ENCODE data around the gene CLASP1.

Gene CLASP1

DNA sequence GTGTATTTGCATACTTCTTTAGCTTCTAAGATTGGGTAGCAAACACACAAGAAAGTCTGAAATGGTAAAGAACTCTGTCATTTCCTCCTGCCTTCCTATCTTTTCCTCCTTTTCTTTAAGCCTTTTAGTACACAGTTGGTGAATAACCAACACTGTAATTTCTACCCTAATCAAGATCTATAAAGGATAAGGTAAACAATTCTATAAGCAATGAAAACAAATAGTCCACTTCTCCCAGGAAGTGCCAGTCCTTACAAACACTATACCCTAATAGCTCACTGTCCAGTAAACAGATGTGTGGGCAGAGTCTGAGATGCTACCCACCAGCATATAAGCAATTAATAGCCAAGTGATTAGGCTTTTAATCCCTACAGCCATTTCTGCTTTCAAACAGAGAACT, 283.2 kb downstream of the CLASP1 start:
- Histone ChIP-seq H3K27me3 (no peaks in the 10 kb centered on the region), H3K36me3 (peaks cover 35 to 69% (median 52%) of the 10 kb centered on the region in 3 donors), H3K9me3 (no peaks in the 10 kb centered on the region), H3K4me3 (no peak overlapping the region), H3K27ac (no peak overlapping the region), H3K4me1 (peaks cover 0 to 21% (median 9%) of the 10 kb centered on the region in 4 donors)
- TF ChIP-seq, protein P1, sequence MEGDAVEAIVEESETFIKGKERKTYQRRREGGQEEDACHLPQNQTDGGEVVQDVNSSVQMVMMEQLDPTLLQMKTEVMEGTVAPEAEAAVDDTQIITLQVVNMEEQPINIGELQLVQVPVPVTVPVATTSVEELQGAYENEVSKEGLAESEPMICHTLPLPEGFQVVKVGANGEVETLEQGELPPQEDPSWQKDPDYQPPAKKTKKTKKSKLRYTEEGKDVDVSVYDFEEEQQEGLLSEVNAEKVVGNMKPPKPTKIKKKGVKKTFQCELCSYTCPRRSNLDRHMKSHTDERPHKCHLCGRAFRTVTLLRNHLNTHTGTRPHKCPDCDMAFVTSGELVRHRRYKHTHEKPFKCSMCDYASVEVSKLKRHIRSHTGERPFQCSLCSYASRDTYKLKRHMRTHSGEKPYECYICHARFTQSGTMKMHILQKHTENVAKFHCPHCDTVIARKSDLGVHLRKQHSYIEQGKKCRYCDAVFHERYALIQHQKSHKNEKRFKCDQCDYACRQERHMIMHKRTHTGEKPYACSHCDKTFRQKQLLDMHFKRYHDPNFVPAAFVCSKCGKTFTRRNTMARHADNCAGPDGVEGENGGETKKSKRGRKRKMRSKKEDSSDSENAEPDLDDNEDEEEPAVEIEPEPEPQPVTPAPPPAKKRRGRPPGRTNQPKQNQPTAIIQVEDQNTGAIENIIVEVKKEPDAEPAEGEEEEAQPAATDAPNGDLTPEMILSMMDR (IDR thresholded peaks at IDR 0.05): no peak
- intact Hi-C loops (cut with DNase I; ENCODE audit: low total_unique reads): no loop called here
- no peak for DNase-seq

DNA sequence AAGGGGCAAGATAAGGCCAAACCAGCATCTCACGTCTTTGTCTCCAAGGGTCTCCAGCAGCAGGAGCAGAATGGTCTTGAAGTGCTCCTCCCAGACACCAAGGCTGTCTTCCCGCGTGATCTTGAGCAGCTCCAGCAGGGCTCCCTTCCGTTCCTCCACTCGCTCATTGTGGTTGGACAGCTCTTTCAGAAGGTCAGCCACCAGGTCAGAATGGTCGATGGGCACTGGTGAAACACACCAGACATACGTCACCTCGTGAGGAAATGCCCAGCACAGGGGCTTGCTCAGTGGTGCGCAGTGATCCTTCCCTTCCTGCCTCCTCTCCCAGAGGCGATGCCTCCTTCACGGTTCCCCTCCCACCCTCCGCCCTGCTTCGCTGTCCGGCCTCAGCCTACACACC, 284.2 kb downstream of the CLASP1 start:
- DNase-seq: no peak
- H3K36me3 ChIP-seq: peaks cover 35 to 69% (median 52%) of the 10 kb centered on the region in 3 donors
- peaks cover 0 to 30% (median 12%) of the 10 kb centered on the region in 4 donors for H3K4me1 ChIP-seq
- H3K27ac ChIP-seq: no peak overlapping the region
- TF ChIP-seq, protein P1 (IDR thresholded peaks at IDR 0.05): no peak
- no peaks in the 10 kb centered on the region for H3K9me3 ChIP-seq
- intact Hi-C loops (cut with DNase I; ENCODE audit: low total_unique reads): no loop called here
- H3K4me3 ChIP-seq: no peak overlapping the region
- no peaks in the 10 kb centered on the region for H3K27me3 ChIP-seq

DNA sequence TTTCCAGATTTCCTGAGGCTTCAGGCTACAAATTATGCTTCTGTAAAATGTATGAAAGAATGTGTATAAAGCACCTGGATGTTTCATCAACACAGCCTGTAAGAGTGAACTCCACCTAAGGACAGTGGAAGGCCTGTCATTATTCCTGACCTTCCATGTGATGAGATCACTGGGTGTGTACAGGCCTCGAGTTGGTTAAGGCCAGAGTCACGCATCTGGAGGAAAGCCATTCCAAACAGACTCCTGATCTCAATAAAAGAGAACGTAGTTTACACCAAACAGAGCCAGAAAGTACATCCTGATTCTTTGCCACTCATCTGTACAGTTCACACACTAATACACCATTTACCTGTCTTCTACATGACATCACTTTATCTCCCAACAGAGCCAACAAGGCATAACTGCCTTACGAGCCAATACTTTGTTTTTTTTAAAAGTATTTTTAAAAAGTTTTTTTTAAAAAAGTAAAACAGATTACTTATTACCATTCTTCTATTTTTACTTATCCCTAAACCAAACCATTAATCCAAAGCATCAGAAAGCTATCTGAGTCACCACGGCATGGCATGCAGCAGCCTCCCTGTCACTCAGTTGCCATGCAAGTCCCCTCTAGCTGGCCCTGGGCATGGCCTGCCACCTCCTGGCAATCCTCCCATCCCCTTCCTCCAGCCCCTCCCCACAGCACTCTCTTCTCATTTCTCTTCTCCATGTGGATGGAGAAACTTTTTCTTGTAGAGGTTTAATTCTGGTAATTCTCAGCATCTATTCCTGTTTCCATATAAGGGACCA, 285.4 kb downstream of the CLASP1 start:
- no peaks in the 10 kb centered on the region for H3K27me3 ChIP-seq
- H3K4me1 ChIP-seq: peaks cover 0 to 38% (median 12%) of the 10 kb centered on the region in 4 donors
- DNase-seq: no peak
- intact Hi-C loops (cut with DNase I; ENCODE audit: low total_unique reads): no loop called here
- no peak overlapping the region for H3K4me3 ChIP-seq
- H3K27ac ChIP-seq: peak overlapping the region; percentile 26 to 52
- no peaks in the 10 kb centered on the region for H3K9me3 ChIP-seq
- peaks cover 28 to 65% (median 52%) of the 10 kb centered on the region in 3 donors for H3K36me3 ChIP-seq
- TF ChIP-seq, protein P1 (IDR thresholded peaks at IDR 0.05): no peak

DNA sequence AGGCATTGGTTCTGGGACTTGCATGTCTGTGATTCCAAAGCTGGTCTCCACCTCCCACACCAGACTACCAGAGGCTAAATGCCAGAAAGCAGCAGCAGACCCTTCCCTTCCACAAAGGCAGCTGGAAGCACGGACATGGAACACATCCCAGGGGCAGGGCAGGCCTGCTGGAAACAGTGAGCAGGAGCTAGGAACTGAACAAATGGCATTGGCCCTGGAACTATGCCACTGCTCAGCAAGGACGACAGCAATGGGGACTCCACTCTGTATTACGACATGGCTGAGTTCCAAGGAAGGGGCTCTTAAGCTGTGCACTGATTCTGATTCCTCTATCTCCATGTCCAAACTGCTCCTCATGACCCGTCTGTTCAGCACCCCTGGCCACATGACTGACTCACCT, 286.5 kb downstream of the CLASP1 start:
- Histone ChIP-seq H3K27ac (no peak overlapping the region), H3K4me1 (peaks cover 0 to 44% (median 15%) of the 10 kb centered on the region in 4 donors), H3K4me3 (no peak overlapping the region), H3K27me3 (no peaks in the 10 kb centered on the region), H3K9me3 (no peaks in the 10 kb centered on the region), H3K36me3 (peaks cover 28 to 60% (median 52%) of the 10 kb centered on the region in 3 donors)
- TF ChIP-seq, protein P1 (IDR thresholded peaks at IDR 0.05): no peak
- DNase-seq: no peak
- intact Hi-C loops (cut with DNase I; ENCODE audit: low total_unique reads): no loop called here

DNA sequence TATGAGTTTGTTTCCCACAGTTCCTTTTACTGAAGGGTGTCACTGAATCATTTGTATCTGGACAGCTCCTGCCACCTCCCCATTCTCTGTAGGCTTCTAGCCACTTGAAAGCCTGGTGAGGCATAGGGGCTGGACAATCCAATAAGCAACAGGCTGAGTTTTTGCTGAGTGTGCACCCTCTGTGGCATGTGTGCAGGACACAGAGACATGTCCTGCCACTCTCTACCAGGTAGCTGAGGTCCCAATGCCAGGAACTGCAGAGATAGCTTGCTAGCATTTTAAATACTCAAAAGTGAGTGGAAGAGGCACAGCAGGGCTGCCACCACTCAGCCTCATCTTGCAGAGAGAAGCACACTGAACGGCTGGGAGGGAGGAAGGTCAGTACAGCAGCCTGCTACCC, 287.0 kb downstream of the CLASP1 start:
- no peak overlapping the region for H3K27ac ChIP-seq
- no peak for DNase-seq
- H3K27me3 ChIP-seq: no peaks in the 10 kb centered on the region
- H3K4me3 ChIP-seq: no peak overlapping the region
- peaks cover 0 to 44% (median 15%) of the 10 kb centered on the region in 4 donors for H3K4me1 ChIP-seq
- H3K9me3 ChIP-seq: no peaks in the 10 kb centered on the region
- intact Hi-C loops (cut with DNase I; ENCODE audit: low total_unique reads): no loop called here
- H3K36me3 ChIP-seq: peaks cover 24 to 60% (median 52%) of the 10 kb centered on the region in 3 donors
- TF ChIP-seq, protein P1 (IDR thresholded peaks at IDR 0.05): no peak
